ENCODE data around the gene CCR8.

Gene CCR8

DNA sequence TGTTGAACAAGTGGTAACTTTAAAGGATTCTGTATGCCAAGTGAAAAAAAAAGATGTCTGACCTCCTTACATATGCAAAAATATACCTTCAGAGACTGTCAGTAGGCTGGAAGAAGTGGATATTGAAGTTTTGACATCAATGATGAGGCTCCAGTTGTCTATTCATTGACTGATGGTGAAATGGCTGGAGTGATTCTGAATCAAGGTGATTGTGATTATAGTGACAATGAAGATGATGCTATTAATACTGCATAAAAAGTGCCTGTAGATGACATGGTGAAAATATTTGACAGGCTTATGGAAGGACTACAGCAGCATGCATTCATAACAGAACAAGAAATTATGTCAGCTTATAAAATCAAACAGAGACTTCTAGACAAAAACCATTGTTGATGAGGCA is 4.1 kb downstream of the CCR8 start:
- TF ChIP-seq, protein P1, sequence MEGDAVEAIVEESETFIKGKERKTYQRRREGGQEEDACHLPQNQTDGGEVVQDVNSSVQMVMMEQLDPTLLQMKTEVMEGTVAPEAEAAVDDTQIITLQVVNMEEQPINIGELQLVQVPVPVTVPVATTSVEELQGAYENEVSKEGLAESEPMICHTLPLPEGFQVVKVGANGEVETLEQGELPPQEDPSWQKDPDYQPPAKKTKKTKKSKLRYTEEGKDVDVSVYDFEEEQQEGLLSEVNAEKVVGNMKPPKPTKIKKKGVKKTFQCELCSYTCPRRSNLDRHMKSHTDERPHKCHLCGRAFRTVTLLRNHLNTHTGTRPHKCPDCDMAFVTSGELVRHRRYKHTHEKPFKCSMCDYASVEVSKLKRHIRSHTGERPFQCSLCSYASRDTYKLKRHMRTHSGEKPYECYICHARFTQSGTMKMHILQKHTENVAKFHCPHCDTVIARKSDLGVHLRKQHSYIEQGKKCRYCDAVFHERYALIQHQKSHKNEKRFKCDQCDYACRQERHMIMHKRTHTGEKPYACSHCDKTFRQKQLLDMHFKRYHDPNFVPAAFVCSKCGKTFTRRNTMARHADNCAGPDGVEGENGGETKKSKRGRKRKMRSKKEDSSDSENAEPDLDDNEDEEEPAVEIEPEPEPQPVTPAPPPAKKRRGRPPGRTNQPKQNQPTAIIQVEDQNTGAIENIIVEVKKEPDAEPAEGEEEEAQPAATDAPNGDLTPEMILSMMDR (IDR thresholded peaks at IDR 0.05; ENCODE audit: low read depth, low read length, missing control alignments): no peak
- no peak overlapping the region for H3K4me3 ChIP-seq (ENCODE audit: low read depth, low read length)
- DNase-seq (ENCODE audit: low read depth): no peak

DNA sequence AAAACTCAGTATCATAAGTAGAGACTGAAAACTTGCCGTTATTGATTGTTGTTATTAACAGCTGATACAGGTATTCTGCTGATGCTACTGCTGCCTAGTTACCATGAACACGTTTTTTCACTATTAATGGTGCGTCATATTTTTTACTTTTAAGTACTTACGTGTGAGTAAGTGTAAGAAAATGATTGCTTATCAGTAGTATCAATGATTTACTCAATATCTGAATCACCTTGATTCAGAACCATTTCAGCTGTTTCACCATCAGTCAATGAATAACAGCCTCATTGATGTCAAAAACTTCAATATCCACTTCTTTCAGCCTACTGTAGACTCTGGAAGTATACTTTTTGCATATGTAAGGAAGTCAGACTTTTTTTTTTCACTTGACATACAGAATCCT is 4.7 kb downstream of the CCR8 start:
- no peak overlapping the region for H3K4me3 ChIP-seq (ENCODE audit: low read depth, low read length)
- TF ChIP-seq, protein P1 (IDR thresholded peaks at IDR 0.05; ENCODE audit: low read depth, low read length, missing control alignments): no peak
- no peak for DNase-seq (ENCODE audit: low read depth)

DNA sequence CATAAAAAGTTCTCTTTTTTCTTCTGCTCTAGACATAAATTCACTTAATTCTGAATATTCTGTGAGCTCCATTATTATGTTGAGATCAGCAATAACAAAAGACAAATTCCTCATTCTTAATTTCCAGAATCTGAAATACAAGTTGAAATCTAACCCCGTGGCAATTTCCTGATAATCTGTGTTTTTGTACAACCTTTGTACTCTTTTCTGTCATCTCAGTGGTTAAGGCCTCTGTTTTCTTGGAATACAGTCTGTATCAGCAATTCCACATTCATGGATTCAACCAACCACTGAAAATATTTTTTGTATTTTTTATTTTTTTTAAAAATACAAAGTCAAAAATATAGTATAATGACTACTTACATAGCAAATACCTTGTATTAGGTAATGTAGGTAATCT is 8.7 kb downstream of the CCR8 start:
- TF ChIP-seq, protein P1 (IDR thresholded peaks at IDR 0.05; ENCODE audit: low read depth, low read length, missing control alignments): no peak
- DNase-seq (ENCODE audit: low read depth): no peak
- H3K4me3 ChIP-seq (ENCODE audit: low read depth, low read length): no peak overlapping the region

DNA sequence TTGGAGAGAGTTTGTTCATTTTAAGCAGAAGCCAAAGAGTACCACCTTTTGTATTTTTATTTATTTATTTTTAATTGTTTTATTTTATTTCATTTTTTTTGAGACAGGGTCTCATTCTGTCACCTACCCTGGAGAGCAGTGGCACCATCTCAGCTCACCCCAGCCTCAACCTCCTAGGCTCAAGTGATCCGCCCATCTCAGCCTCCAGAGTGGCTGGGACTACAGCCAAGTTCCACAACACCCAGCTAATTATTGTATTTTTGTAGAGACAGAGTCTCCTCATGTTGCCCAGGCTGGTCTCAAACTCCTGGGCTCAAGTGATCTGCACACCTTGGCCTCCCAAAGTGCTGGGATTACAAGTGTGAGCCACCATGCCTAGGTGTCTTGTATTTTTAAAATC is 9.6 kb downstream of the CCR8 start:
- TF ChIP-seq, protein P1 (IDR thresholded peaks at IDR 0.05; ENCODE audit: low read depth, low read length, missing control alignments): no peak
- no peak overlapping the region for H3K4me3 ChIP-seq (ENCODE audit: low read depth, low read length)
- DNase-seq (ENCODE audit: low read depth): no peak

DNA sequence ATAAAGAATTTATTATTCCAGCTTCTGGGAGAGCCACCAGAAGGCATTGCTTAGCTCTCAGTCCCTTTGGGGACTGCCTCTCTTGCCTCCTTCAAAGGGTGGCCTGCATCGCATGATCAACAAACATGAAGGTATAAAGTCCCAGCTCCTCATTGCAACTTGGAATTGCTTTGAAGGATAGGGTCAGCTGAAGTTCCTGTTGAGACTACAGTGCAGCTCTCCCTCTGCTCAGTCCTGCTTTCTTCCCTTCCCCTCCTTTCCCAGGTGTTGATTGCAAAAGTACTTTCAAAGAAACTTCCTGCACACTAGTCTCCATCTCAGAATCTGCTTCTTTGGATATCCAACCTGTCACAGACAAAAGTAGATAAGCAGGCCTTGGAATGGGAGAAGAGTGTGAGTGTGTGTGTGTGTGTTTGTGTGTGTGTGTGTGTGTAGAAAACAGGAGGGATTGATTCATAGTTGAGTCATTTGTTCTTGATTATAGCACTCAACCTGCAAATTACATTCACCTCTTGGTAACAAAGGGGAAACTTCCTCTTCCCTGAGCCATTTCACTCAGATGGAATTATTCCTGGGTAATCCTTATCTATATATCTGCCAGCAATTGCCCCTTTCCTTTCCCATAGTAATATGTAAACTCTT is 13.7 kb downstream of the CCR8 start:
- TF ChIP-seq, protein P1 (IDR thresholded peaks at IDR 0.05; ENCODE audit: low read depth, low read length, missing control alignments): no peak
- no peak for DNase-seq (ENCODE audit: low read depth)
- H3K4me3 ChIP-seq (ENCODE audit: low read depth, low read length): no peak overlapping the region

DNA sequence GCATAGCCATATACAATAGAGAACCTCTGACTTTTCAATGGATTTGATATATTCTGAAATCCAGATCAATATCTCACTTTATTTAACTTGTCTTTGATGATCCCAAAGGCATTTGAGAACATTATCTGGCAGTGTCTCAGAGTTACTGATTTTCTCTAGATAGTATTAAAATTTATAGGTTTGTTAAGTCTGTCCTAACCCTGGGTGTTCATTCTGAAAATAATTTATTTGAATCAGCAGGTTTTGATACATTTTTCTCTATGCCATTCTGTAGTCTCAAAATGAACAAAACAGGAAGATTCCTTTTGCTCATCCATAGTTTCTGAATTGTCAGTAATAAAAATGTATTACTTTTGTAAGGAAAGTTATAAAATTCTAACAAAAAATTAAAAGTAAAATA is 14.3 kb downstream of the CCR8 start:
- TF ChIP-seq, protein P1 (IDR thresholded peaks at IDR 0.05; ENCODE audit: low read depth, low read length, missing control alignments): no peak
- no peak for DNase-seq (ENCODE audit: low read depth)
- no peak overlapping the region for H3K4me3 ChIP-seq (ENCODE audit: low read depth, low read length)

DNA sequence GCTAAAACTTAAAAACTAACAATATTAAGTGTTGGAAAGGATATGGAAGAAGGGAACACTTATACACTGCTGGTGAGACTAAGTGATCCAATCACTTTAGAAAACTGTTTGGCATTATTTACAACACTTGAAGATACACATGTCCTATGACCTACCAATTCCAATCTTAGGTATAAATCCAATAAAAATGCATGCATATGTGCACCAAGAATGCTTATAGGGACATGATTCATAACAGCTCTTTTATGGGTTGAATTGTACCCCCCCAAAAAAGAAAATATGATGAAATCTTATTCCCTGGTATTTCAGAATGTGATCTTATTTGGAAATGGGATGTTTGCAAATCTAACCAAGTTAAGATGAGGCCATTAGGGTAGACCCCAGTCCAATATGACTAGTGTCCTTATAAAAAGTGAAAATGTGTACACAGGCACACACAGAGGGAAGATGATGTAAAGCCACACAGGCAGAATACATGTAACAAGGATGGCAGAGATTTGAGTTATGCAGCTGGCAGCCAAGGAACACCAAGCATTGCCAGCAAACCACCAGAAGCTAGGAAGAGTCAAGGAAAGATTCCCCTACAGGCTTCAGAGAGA is 15.3 kb downstream of the CCR8 start:
- no peak overlapping the region for H3K4me3 ChIP-seq (ENCODE audit: low read depth, low read length)
- TF ChIP-seq, protein P1 (IDR thresholded peaks at IDR 0.05; ENCODE audit: low read depth, low read length, missing control alignments): no peak
- DNase-seq (ENCODE audit: low read depth): no peak

All from GM12864 (cell line).